Neural progenitor cell (in vitro differentiated cells): ENCODE measurements around the gene EME1.

Experiments used
- CTCF ChIP-seq: fragments of 200-600 bp; sonication (generic); IDR thresholded peaks from 2 replicates; pipeline ENCODE4 v1.5.1; 2017; ENCODE audit warnings: antibody characterized with exemption, mild to moderate bottlenecking
- EZH2 ChIP-seq: fragments of 200-600 bp; sonication (generic); IDR thresholded peaks from 2 replicates; pipeline ENCODE4 v1.6.1; 2017; ENCODE audit warnings: antibody characterized with exemption, mild to moderate bottlenecking, moderate library complexity
- EZH2phosphoT487 ChIP-seq: fragments of 200-600 bp; sonication (generic); IDR thresholded peaks from 2 replicates; pipeline ENCODE4 v1.6.1; 2017; ENCODE audit warnings: antibody characterized with exemption

- no peak for TF ChIP-seq CTCF
- TF ChIP-seq EZH2, result no peak
- TF ChIP-seq EZH2phosphoT487, result no peak
Measured at GRCh38 chr17:50354776-50355175, 18.3 kb upstream of the EME1 start.
